SK-N-SH treated with all-trans-retinoic acid at 6 μM for 48 hours (cell line): ENCODE results near the gene ABHD4.

ENCODE experiments used
- ATAC-seq: fragments of 200-7000 bp; cut with Tn5 transposase; 3 replicates; pipeline ENCODE4 v1.9.1; 2020; ENCODE audit warnings: mild to moderate bottlenecking, moderate library complexity
- ARNTL ChIP-seq: fragments of 450-650 bp; formaldehyde crosslinking; IDR thresholded peaks from 2 replicates; pipeline ENCODE4 v1.5.0; 2020; ENCODE audit warnings: low read depth, mild to moderate bottlenecking, moderate library complexity, borderline replicate concordance
- BACH2 ChIP-seq: fragments of 250-450 bp; sonication (Bioruptor Pico); IDR thresholded peaks from 2 replicates; pipeline ENCODE4 v1.9.0; 2021; ENCODE audit warnings: mild to moderate bottlenecking, borderline replicate concordance
- CSDC2 ChIP-seq: fragments of 250-450 bp; sonication (Bioruptor Pico); IDR thresholded peaks from 2 replicates; pipeline ENCODE4 v1.5.0; 2020; ENCODE audit warnings: mild to moderate bottlenecking, moderate library complexity
- ESRRG ChIP-seq: fragments of 250-450 bp; sonication (Bioruptor Pico); IDR thresholded peaks from 2 replicates; pipeline ENCODE4 v1.6.1; 2021; ENCODE audit warnings: mild to moderate bottlenecking
- GLIS3 ChIP-seq: fragments of 250-450 bp; sonication (Bioruptor Pico); IDR thresholded peaks from 2 replicates; pipeline ENCODE4 v1.5.0; 2020; ENCODE audit warnings: mild to moderate bottlenecking, moderate library complexity
- ISL1 ChIP-seq: fragments of 250-450 bp; sonication (Bioruptor Pico); IDR thresholded peaks from 2 replicates; pipeline ENCODE4 v2.1.2; 2022; ENCODE audit warnings: mild to moderate bottlenecking, moderate library complexity
- OSR1 ChIP-seq: fragments of 250-450 bp; sonication (Bioruptor Pico); IDR thresholded peaks from 2 replicates; pipeline ENCODE4 v1.8.0; 2022; ENCODE audit warnings: moderate library complexity, mild to moderate bottlenecking, inconsistent platforms
- PPARA ChIP-seq: fragments of 250-450 bp; sonication (Bioruptor Pico); IDR thresholded peaks from 2 replicates; pipeline ENCODE4 v1.5.0; 2020; ENCODE audit warnings: mild to moderate bottlenecking, borderline replicate concordance
- RARB ChIP-seq: fragments of 250-450 bp; sonication (Bioruptor Pico); IDR thresholded peaks from 2 replicates; pipeline ENCODE4 v1.8.0; 2021; ENCODE audit warnings: mild to moderate bottlenecking, moderate library complexity
- SNAI2 ChIP-seq: fragments of 250-450 bp; sonication (Bioruptor Pico); IDR thresholded peaks from 2 replicates; pipeline ENCODE4 v1.5.0; 2020; ENCODE audit warnings: mild to moderate bottlenecking, moderate library complexity
- TCF4 ChIP-seq: fragments of 250-450 bp; sonication (Bioruptor Pico); IDR thresholded peaks from 2 replicates; pipeline ENCODE4 v1.8.0; 2021; ENCODE audit warnings: mild to moderate bottlenecking, moderate library complexity, borderline replicate concordance
- TOX ChIP-seq: fragments of 250-450 bp; sonication (Bioruptor Pico); IDR thresholded peaks from 2 replicates; pipeline ENCODE4 v1.8.0; 2021; ENCODE audit warnings: mild to moderate bottlenecking, moderate library complexity, borderline replicate concordance
- ZFP3 ChIP-seq: fragments of 250-450 bp; sonication (Bioruptor Pico); IDR thresholded peaks from 2 replicates; pipeline ENCODE4 v1.5.0; 2020; ENCODE audit warnings: mild to moderate bottlenecking, moderate library complexity
- ZNF565 ChIP-seq: fragments of 450-650 bp; formaldehyde crosslinking; conservative IDR thresholded peaks from 2 replicates; pipeline ENCODE4 v1.5.0; 2020; ENCODE audit warnings: low read depth, mild to moderate bottlenecking, moderate library complexity
- ZNF70 ChIP-seq: fragments of 450-650 bp; formaldehyde crosslinking; IDR thresholded peaks from 2 replicates; pipeline ENCODE4 v1.5.0; 2020; ENCODE audit warnings: mild to moderate bottlenecking, moderate library complexity
- ZNF8 ChIP-seq: fragments of 450-650 bp; formaldehyde crosslinking; IDR thresholded peaks from 2 replicates; pipeline ENCODE4 v1.5.0; 2020; ENCODE audit warnings: mild to moderate bottlenecking, moderate library complexity
- TF ChIP-seq, protein P1 (sequence below): fragments of 250-450 bp; sonication (Bioruptor Pico); IDR thresholded peaks from 2 replicates; pipeline ENCODE4 v1.5.1; 2020; ENCODE audit warnings: low read depth, mild to moderate bottlenecking, moderate library complexity
- TF ChIP-seq, protein P2 (sequence below): fragments of 250-450 bp; sonication (Bioruptor Pico); IDR thresholded peaks from 2 replicates; pipeline ENCODE4 v1.5.1; 2021; ENCODE audit warnings: mild to moderate bottlenecking, moderate library complexity
- TF ChIP-seq, protein P3 (sequence below): fragments of 250-450 bp; sonication (Bioruptor Pico); IDR thresholded peaks from 2 replicates; pipeline ENCODE4 v1.5.0; 2020; ENCODE audit warnings: mild to moderate bottlenecking, moderate library complexity
- TF ChIP-seq, protein P4 (sequence below): fragments of 250-450 bp; sonication (Bioruptor Pico); IDR thresholded peaks from 2 replicates; pipeline ENCODE4 v1.8.0; 2021; ENCODE audit warnings: low read depth, mild to moderate bottlenecking, moderate library complexity, borderline replicate concordance

ABHD4 gene

DNA sequence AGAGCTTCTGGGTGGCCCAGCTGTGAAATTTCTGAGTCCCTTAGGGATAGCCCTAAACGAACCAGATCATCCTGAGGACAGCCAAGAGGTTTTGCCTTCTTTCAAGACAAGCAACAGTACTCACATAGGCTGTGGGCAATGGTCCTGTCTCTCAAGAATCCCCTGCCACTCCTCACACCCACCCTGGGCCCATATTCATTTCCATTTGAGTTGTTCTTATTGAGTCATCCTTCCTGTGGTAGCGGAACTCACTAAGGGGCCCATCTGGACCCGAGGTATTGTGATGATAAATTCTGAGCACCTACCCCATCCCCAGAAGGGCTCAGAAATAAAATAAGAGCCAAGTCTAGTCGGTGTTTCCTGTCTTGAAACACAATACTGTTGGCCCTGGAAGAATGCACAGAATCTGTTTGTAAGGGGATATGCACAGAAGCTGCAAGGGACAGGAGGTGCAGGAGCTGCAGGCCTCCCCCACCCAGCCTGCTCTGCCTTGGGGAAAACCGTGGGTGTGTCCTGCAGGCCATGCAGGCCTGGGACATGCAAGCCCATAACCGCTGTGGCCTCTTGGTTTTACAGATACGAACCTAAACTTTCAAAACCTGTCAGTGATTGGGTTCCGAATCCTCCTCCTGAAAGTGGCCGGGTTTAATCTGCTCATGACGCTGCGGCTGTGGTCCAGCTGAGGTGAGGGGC is 48.0 kb upstream of the ABHD4 start:
- no peak for TF ChIP-seq ZNF8 (CRISPR knock-in tag)
- no peak for TF ChIP-seq ZFP3 (CRISPR knock-in tag)
- no peak for TF ChIP-seq SNAI2 (CRISPR knock-in tag)
- TF ChIP-seq, all 23 proteins: peak for 0
- ATAC-seq: peak; percentile 76

DNA sequence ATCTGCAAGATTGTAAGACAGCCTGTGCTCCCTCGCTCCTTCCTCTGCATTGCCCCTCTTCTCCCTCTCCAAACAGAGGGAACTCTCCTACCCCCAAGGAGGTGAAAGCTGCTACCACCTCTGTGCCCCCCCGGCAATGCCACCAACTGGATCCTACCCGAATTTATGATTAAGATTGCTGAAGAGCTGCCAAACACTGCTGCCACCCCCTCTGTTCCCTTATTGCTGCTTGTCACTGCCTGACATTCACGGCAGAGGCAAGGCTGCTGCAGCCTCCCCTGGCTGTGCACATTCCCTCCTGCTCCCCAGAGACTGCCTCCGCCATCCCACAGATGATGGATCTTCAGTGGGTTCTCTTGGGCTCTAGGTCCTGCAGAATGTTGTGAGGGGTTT is 46.5 kb upstream of the ABHD4 start:
- TF ChIP-seq BACH2 (CRISPR knock-in tag) (no peak), ZNF8 (CRISPR knock-in tag) (no peak), ISL1 (CRISPR knock-in tag) (no peak), TOX (no peak), ZFP3 (CRISPR knock-in tag) (no peak), ARNTL (CRISPR knock-in tag) (no peak), ZNF70 (CRISPR knock-in tag) (no peak), ESRRG (CRISPR knock-in tag) (no peak), PPARA (CRISPR knock-in tag) (no peak), SNAI2 (CRISPR knock-in tag) (no peak), GLIS3 (no peak)
- TF ChIP-seq, protein P1, sequence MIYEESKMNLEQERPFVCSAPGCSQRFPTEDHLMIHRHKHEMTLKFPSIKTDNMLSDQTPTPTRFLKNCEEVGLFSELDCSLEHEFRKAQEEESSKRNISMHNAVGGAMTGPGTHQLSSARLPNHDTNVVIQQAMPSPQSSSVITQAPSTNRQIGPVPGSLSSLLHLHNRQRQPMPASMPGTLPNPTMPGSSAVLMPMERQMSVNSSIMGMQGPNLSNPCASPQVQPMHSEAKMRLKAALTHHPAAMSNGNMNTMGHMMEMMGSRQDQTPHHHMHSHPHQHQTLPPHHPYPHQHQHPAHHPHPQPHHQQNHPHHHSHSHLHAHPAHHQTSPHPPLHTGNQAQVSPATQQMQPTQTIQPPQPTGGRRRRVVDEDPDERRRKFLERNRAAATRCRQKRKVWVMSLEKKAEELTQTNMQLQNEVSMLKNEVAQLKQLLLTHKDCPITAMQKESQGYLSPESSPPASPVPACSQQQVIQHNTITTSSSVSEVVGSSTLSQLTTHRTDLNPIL: no peak
- TF ChIP-seq, protein P2, sequence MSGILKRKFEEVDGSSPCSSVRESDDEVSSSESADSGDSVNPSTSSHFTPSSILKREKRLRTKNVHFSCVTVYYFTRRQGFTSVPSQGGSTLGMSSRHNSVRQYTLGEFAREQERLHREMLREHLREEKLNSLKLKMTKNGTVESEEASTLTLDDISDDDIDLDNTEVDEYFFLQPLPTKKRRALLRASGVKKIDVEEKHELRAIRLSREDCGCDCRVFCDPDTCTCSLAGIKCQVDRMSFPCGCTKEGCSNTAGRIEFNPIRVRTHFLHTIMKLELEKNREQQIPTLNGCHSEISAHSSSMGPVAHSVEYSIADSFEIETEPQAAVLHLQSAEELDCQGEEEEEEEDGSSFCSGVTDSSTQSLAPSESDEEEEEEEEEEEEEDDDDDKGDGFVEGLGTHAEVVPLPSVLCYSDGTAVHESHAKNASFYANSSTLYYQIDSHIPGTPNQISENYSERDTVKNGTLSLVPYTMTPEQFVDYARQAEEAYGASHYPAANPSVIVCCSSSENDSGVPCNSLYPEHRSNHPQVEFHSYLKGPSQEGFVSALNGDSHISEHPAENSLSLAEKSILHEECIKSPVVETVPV (CRISPR knock-in tag): no peak
- TF ChIP-seq, protein P3, sequence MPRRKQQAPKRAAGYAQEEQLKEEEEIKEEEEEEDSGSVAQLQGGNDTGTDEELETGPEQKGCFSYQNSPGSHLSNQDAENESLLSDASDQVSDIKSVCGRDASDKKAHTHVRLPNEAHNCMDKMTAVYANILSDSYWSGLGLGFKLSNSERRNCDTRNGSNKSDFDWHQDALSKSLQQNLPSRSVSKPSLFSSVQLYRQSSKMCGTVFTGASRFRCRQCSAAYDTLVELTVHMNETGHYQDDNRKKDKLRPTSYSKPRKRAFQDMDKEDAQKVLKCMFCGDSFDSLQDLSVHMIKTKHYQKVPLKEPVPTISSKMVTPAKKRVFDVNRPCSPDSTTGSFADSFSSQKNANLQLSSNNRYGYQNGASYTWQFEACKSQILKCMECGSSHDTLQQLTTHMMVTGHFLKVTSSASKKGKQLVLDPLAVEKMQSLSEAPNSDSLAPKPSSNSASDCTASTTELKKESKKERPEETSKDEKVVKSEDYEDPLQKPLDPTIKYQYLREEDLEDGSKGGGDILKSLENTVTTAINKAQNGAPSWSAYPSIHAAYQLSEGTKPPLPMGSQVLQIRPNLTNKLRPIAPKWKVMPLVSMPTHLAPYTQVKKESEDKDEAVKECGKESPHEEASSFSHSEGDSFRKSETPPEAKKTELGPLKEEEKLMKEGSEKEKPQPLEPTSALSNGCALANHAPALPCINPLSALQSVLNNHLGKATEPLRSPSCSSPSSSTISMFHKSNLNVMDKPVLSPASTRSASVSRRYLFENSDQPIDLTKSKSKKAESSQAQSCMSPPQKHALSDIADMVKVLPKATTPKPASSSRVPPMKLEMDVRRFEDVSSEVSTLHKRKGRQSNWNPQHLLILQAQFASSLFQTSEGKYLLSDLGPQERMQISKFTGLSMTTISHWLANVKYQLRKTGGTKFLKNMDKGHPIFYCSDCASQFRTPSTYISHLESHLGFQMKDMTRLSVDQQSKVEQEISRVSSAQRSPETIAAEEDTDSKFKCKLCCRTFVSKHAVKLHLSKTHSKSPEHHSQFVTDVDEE (CRISPR knock-in tag): no peak
- ATAC-seq: no peak

DNA sequence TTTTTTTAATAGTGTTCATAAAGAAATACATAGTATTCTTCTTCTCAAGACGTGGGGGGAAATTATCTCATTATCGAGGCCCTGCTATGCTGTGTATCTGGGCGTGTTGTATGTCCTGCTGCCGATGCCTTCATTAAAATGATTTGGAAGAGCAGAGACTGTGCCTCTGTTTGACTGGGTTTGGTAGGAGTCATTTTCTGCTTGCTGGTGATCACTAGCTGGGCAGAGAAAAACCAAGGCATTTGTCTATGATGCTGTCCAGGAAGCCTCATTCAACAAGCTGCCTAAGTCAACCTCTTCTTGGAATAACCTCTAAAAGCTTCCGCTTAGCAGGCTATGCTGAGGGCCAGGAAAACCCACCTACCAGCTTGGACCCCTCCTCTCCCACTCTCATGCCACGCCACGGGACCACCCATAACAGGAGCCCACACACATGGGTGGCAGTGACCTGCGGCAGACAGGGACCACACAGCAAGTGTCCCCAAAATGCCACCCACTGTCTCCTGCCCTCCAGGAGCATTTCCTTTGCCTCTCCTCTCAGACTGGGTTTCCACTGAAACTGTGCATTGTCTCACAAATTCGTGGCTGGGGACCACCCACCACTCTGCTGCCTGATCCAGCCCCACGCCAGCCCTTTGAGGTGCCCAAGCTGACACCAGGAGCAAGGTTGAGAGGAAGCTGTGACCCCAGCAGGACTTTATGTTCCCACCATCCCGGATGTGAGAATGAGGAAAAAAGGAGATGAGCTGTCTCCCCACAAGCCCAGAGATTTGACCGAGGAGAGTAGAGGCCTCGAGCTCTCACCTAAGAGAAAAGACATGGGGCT is 45.9 kb upstream of the ABHD4 start:
- TF ChIP-seq CSDC2 (CRISPR knock-in tag) (no peak), GLIS3 (no peak)
- TF ChIP-seq, protein P4, sequence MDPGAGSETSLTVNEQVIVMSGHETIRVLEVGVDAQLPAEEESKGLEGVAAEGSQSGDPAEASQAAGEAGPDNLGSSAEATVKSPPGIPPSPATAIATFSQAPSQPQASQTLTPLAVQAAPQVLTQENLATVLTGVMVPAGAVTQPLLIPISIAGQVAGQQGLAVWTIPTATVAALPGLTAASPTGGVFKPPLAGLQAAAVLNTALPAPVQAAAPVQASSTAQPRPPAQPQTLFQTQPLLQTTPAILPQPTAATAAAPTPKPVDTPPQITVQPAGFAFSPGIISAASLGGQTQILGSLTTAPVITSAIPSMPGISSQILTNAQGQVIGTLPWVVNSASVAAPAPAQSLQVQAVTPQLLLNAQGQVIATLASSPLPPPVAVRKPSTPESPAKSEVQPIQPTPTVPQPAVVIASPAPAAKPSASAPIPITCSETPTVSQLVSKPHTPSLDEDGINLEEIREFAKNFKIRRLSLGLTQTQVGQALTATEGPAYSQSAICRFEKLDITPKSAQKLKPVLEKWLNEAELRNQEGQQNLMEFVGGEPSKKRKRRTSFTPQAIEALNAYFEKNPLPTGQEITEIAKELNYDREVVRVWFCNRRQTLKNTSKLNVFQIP (CRISPR knock-in tag): no peak
- ATAC-seq: no peak

DNA sequence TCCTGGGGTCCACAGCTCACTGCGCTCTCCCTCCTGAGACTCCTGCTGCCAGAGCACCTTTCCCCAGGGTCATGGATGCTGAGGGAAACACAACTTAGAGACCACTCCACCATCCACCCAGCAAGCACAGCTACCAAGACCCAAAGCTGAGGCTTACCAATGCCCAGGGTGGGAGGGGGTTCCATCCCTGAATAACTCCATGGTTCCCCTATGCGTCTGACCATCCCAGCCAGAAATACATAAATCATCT is 45.3 kb upstream of the ABHD4 start:
- TF ChIP-seq ZNF8 (CRISPR knock-in tag) (no peak), ARNTL (CRISPR knock-in tag) (no peak), GLIS3 (no peak), ZNF565 (CRISPR knock-in tag) (no peak), ZFP3 (CRISPR knock-in tag) (no peak), ESRRG (CRISPR knock-in tag) (no peak)
- TF ChIP-seq, all 23 proteins: peak for 0
- ATAC-seq: no peak

DNA sequence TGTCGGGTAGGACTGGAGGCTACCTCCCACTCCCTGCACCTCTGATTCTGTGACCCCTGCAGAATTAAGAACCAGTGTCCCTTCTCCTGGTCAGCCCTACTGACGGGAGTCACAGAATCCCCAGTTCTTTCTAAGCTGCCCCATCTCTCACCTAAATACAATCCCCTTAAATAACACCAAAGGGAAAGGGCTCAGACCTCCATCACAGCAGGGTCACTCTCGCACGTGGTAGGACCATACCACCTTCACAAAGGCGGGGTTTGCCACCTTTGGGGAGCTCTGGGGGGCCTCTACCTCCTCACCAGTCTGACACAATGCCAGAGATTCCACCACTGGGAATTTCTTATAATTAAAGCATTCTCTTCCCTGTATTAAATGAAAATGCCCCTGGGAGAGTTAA is 44.7 kb upstream of the ABHD4 start:
- ATAC-seq: no peak
- TF ChIP-seq TOX (no peak), ISL1 (CRISPR knock-in tag) (no peak), BACH2 (CRISPR knock-in tag) (no peak), OSR1 (no peak), ZFP3 (CRISPR knock-in tag) (no peak), PPARA (CRISPR knock-in tag) (no peak), RARB (CRISPR knock-in tag) (no peak), SNAI2 (CRISPR knock-in tag) (no peak), GLIS3 (no peak), TCF4 (CRISPR knock-in tag) (no peak), ARNTL (CRISPR knock-in tag) (no peak), ZNF8 (CRISPR knock-in tag) (no peak)
- TF ChIP-seq, protein P3 (CRISPR knock-in tag): no peak
- TF ChIP-seq, protein P1: no peak
